Left hindlimb (tissue), 1 donor: ENCODE measurements around the gene RGS10.
A peak's percentile ranks its signal among the peaks of the same experiment; 100 is the strongest.
"Not testable (repeated sequence)": the region's sequence is repeated elsewhere in the genome, so short reads cannot be mapped to it uniquely, and the experiment has no call there.

ENCODE experiments used
- DNase-seq: peaks from one replicate; pipeline ENCODE4 v3.0.0-alpha.2; 2018

Gene RGS10

GRCh38 chr10:119466655-119467054 lies 75.9 kb downstream of the RGS10 start:
- no peak for DNase-seq

DNA sequence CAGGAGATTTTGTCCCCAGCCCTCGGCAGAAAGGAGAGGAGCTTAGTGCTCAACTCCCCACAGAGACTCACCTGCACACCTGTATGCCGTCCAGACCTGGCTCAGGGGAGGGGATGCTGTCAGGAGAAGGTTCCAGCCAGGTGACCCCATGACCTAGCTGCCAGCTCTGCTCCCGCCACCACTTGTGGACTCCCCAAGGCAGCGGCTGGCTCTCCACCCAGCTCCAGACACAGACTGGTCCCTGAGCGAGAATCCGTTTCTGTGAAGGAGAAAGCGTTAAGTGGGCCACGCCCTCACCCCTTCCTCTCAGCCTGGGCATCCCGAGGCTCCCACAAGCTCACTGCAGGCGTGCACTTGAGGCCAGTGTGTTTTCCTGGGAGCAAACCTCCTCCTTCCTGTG lies 76.4 kb downstream of the RGS10 start:
- no peak for DNase-seq

- no peak for DNase-seq
Measured at GRCh38 chr10:119465085-119465484, 77.4 kb downstream of the RGS10 start.

DNA sequence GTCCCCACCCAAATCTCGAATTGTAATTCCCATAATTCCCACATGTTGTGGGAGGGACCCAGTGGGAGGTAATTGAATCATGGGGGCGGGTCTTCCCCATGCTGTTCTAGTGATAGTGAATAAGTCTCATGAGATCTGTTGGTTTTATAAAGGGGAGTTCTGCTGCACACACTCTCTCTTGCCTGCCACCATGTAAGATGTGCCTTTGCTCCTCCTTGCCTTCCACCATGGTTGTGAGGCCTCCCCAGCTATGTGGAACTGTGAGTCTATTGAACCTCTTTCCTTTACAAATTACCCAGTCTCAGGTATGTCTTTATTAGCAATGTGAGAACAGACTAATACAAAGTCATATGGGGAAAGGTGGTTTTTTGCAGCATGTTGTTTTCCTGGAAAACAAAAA lies 79.3 kb downstream of the RGS10 start:
- not testable (repeated sequence) for DNase-seq

GRCh38 chr10:119462773-119463172 lies 79.7 kb downstream of the RGS10 start:
- no peak for DNase-seq

DNA sequence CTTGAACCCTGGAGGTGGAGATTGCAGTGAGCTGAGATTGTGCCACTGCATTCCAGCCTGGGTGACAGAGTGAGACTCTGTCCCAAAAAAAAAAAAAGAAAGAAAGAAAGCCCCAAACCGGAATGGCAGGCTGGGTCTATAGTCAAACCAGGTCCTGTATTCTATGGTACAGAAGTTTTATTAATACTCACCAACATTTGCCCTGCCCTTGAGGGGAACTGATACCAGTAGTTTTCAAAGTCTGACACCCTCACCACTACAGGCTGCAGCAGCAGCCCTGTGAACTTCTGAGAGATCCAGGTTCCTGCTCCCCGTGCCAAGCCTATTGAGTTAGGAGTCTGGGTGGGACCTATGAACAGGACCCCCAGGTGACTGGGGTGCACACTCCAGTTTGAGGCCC lies 80.6 kb downstream of the RGS10 start:
- DNase-seq: no peak

- DNase-seq: no peak
Measured at GRCh38 chr10:119461380-119461779, 81.1 kb downstream of the RGS10 start.

DNA sequence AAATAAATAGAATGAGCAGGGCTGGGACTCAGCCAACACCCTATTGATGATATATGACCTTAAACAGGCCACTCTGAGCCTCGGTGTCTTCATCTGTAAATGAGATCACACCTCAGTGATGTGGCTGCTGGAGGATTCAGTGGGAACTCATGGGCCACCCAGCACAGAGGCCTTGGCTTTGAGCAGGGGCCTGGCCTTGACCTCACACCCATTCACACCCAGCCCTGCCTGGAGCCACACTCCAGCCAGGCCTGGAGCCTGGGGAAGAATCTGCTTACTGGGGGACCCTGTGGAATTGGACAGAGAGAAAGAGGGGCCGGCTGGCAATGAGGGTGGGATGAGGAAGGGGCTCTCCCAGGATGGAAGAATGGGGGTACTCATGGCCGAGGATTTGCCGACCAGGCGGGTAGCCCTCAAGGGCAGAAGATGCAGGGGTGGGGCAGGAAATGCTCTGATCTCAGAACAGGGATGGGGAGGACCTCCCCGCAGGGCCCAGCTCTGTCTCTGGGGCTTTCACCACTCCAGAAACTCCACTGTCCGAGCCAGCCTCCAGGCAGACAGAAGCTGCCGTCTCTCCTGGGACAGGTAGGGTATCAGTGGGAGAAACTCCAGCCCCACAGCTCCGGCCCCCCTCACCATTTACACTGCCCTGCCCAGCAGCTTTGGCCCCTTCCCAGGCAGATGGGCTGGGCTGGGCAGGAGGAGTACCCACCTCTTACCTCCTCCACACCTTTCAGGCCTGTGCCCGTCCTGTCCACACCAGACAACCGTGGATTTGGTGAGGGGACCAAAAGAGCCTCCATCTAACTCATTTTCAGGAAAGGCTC lies 81.9 kb downstream of the RGS10 start:
- no peak for DNase-seq

- no peak for DNase-seq
Measured at GRCh38 chr10:119459681-119460340, 82.7 kb downstream of the RGS10 start.

DNA sequence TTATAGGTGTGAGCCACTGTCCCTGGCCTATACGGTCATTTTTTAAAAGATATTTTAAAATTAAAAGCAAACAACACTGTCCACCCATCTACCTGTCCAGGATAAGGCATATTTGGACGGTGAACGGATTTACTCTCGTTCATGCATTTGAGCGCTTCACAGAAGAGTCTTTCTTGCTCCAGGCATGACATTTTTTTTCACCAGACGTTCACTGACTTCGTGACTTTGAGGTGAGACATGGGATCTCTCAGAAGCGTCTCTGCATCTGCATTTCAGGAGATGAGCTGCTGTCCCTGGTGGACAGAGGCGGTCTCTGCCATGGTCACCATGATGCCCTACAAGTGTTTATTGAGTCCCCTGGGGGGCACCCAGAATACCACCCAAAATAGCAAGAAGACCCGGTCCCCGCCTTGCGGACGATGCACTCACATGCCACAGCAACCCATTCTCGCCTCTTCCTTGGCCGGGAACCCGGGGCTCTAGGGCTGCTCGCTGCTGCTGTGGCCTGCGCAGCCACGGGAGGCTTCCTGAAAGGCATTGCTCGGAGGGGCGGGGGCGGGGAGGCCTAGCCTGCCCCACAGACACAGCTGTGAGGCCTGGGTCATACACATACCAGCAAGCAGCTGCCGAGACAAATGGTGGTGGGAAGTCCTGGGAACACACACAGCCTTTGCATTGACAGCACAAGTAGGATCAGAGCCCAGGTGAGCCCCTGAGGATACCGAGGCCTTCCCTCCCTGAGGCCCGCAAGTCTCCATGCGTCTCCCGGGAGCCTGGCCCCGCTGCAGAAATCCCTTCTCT lies 84.4 kb downstream of the RGS10 start:
- peak; percentile 68 for DNase-seq

DNA sequence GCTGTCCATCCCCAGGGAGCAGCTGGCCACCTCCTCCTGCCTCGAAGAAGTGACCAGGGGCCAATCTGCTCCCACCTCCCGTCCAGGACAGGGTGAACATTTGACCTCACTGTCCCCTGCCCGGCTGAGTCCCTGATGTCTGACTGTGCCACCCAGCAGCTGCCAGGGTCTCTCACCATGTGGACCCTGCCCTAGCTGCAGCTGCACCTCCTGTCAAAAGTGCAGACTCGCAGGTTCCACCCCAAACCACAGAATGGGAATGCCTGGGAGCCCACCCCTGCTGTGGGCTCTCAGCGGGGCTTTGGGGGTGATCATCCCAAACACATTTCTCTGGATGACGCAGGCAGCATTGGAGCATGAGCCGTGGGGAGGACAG lies 86.1 kb downstream of the RGS10 start:
- DNase-seq: no peak

- DNase-seq: no peak
Measured at GRCh38 chr10:119455609-119456434, 86.7 kb downstream of the RGS10 start.

DNA sequence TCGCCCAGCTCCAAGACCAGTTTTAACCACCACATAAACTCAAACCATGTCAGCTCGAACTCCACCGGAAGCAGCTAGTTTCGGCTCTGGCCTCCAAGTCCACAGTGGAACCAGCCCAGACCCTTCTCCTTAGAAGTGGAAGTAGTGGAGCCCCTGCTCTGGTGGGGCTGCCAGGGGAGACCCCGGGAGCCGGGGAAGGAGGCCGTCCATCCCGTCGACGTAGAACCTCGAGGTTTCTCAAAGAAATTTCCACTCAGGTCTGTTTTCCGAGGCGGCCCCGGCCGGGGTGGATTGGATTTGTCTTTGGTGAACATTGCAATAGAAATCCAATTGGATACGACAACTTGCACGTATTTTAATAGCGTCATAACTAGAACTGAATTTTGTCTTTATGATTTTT lies 87.5 kb downstream of the RGS10 start:
- no peak for DNase-seq

GRCh38 chr10:119454316-119454715 lies 88.2 kb downstream of the RGS10 start:
- DNase-seq: no peak

DNA sequence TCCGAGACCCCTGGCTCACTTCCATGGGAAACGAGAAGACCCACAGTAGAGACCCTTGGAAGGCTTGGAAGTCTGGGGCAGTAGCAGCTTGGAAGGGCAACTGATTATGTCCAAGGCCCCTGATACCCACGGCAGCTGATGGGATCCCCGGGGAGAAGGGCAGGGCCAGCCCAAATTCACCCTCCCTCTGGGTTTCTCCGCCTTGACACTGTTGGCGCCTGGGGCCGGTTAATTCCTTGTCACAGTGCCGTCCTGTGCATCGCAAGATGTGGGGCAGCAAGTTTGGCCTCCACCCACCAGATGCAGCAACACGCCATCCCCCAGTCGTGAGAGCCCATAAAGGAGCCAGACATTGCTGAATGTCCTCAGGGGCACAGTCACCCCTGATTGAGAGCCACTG lies 89.2 kb downstream of the RGS10 start:
- no peak for DNase-seq

DNA sequence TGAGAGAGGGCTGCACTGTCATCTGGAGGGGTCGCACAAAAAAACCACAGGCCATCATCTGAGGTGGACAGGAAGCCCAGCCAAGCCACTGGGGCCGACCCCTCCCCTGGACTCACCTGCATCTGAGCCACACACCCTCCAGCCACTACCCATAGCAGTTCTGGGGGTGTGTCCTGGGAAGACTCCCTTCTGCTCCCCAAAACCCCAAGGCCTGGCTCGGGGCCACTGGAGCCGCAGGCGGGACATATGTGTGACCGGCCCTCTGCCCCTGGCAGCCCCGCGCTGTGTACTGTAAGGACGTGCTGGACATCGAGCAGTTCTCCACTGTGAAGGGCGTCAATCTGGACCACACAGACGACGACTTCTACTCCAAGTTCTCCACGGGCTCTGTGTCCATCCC lies 90.1 kb downstream of the RGS10 start:
- no peak for DNase-seq

DNA sequence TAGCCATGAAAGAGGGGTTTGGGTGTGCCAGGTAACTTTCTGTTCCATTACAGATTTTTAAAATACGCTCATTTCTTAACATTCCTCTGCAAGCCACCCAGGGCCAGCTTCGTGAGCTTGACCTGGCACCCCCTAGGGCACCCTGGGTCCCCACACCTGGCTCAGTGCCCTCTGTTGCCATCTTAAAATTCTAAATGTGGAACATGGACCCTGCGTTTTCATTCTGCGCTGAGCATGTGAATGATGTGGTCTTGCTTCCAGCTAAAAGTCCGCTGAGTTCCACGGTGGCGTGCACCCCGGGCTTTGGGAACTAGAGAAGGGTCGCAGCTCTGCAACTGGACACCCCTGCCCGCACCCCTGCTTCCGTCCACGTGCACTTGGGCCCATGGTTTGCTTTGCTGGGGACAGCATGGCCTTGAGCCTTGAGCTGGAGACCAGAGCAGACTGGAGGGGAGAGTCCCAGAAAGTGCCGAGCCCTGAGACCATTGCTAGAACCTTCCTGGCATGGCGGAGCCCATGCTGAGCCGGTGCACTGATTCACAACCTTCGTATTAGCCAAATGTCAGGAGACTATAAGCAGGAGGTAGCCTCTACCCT lies 91.1 kb downstream of the RGS10 start:
- DNase-seq: no peak

- no peak for DNase-seq
Measured at GRCh38 chr10:119450606-119451299, 91.8 kb downstream of the RGS10 start.
